SHP77 treated with DMSO at 0.1 percent for 48 hours (cell line): ENCODE results near the gene SYMPK.
A peak's percentile ranks its signal among the peaks of the same experiment; 100 is the strongest.

Experiments
- DNase-seq: peaks from one replicate; lab custom pipeline; 2025; lab: John Stamatoyannopoulos, UW

SYMPK gene

GRCh38 chr19:45825263-45825605 is 37.7 kb downstream of the SYMPK start:
- no peak for DNase-seq

DNA sequence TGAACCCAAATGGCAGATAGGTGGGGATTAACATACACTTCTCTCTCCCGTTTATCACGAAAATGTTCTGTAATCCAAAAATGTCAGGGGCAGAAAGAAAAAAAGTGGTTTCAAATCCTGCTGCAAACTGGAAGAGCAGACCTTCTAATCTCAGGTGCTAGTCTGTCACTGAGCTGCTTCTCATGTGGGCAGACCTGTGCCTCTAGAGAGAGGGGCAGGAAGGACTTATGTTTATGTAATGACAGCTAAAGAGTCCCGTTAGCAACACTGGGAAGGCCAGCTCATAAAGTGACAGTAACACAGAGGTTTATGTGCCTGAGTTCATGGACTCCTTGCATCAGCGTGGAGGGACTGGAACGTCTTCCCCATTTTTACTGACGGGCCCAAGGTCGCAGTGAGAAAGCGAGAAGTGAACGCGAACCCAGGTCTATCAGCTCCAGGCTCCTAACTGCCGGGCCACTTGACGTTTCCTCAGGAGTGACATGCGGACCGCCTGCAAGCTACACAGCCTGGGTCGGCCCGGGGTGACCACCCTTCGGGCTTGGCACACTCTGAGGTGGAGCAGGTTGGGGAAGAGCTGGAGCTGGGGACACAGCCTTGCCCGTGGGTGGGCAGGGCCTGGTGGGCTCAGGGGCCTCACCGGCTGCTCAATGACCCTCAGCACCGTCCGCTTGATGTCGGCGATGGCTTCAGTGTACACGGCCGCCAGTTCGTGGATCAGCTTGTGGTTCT is 38.2 kb downstream of the SYMPK start:
- DNase-seq = no peak

DNA sequence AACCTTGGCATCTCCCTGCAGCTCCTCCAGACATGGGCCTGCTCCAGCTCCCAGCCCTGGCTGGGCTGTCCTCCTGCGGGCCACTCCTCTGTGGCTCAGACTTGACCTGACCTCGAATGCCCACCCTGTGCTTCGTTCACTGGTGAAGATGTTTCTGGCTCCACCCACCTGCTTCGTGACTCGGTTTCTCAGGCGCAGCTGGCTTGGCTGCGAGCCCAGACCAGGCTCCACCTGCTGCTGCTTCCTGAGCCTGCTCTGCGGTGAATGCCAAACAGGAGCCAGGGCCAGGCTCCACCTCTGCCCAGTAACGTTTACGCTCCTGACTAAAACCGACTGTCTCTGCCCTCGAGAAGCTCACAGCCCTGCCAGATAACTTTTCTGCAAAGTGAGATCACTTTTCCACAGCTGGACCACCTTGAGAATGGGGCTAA is 38.9 kb downstream of the SYMPK start:
- peak; percentile 22 for DNase-seq

- DNase-seq = no peak
Measured at GRCh38 chr19:45823182-45823581, 39.8 kb downstream of the SYMPK start.

DNA sequence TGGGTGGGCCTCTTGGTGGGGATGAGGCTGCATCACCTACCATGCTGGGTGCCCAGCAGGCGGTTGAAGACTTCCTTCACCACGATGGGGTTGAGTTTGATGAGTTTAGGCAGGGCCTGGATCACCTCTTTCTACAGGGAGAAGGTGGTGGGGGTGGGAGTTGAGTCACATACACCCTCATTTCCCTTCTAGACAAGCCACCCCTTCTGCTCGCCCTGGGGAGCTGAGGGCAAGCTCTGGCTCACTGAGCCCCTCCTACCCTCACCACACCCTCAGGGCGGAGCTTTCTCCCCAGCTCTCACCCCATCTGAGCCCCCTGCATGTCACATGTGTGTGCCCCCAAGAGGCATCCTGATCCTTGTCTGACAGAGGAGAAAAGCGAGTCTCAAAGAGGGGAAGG is 40.2 kb downstream of the SYMPK start:
- no peak for DNase-seq

GRCh38 chr19:45821570-45821969 is 41.4 kb downstream of the SYMPK start:
- no peak for DNase-seq

DNA sequence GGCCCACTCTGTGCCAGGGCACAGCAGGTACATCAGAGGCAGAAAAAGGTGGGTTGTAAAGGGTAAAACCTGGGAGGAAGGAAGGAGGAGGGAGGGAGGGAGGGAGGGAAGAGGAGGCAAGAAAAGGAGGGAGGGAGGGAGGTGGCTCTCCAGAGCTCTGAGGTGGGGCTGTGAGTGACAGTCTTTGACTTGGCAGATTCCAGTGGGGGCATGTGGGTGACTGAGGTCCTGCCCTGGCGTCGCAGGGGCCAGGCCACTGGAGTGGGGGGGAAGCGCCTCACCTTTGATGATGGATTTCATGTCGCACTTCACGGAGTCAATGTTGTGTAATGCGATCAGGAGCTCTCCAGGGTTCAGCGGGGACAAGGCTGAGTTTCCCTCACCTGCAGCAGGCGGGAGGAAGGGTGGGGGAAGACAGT is 41.8 kb downstream of the SYMPK start:
- no peak for DNase-seq

GRCh38 chr19:45820413-45821102 is 42.4 kb downstream of the SYMPK start:
- DNase-seq = no peak

DNA sequence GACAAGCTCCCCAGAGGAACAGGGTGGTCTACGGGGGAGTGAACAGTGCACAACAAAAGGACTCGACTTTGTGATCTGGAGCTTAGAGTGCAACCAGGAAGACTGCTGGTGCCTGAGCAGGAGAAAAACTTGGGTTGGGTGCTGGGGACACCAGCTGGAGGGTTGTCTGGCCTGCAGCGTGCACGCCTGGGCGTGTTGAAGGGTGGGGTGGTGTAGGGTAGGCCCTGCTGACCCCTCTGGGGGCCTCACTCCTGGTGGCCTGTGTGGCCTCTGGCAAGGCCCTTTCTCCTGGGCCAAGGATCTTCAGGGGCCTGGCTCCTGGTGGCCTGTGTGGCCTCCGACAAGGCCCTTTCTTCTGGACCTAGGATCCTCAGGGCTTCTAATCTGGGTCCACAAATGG is 43.2 kb downstream of the SYMPK start:
- DNase-seq = no peak

DNA sequence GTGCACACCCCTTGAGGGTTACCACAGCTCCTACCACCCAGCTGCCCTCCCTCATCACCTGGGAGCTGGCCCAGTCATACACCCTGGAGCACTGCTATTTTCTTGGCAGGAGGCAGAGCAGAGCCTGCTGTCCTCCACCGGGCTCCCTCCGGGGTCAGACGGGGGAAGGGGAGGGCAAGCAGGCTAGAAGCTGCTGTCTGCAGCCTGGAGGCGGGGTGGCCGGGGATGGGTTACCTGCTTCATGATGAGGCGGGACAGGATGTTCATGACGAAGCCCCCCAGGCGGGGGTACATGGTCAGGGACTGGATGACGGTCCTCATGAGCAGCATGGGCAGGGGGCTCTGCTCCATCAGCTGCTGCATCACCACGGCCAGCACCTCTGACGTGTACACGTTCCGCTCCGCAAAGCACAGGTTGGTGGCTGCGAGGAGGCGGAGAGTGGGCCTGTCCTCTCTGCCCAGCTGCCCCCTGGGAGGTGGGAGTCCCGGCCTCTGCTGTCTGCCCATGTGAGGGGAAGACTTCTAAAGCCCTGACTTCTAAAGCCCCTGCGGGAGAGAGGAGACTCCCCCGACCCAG is 45.1 kb downstream of the SYMPK start:
- DNase-seq = no peak

DNA sequence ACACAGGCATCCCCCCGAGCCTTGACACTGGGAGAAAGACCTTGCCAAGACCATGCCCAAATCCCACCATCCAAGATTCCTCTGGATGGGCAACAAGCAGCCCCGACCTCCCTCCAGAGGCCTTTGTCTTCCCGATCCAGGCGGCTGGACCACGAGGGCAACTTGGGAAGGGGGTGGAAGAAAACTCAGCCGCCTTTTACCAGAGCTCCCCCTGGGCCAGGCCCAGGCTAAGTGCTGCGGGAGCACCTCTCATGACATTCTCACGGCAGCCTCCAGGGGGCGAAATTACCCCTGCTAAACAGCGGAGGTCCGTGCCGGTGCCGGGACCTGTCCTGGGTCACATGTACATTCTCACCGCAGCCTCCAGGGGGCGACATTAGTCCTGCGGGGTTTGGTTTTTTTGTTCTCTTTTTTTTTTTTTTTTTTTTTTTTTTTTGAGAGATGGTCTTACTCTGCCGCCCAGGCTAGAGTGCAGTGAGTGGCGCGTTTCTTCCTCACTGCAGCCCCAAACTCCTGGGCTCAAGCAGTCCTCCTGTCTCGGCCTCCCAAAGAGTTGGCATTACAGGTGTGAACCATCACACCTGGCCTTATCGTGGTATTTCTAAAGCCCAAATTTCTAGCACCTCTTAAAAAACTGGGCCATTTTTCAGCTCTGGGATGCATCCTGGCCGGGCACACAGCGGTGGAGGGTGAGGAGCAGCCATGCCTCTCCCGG is 45.8 kb downstream of the SYMPK start:
- peak; percentile 73 for DNase-seq

DNA sequence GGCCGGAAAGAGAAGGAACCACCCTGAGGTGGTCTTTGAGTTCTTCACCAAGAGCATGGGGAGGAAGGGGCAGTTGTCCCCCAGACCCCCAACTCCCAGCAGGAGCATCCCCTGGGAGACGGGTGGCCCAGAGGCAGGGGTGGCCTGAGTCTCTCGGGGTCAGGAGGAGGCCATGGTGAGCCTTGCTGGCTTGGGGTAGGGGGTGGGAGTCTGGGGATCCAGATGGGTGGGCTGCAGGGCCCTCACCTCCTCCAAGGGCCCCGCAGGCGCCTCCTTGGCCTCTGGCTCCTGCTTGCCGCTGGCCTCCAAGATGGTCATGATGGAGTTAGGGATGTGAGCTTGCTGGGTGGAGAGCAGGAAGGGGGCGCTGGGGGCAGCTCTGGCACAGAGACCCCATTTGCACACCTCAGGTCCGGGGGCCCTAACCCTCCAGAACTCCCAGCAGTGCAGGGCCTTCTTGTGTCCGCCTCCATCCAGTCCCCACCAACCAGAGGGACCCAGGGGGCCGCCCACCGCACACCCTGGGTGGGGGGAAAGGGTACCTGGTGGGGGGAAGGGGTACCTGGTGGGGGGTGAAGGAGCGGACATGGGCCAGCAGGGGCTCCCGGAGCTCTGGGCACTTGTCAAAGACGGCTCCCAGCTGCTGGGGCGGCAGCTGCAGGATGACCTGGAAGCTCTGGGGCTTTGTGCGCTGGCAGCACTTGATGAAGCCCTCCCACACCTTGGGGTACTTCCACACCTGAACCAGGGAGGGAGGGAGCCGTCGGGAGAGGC is 46.5 kb downstream of the SYMPK start:
- DNase-seq = no peak

GRCh38 chr19:45815481-45816216 is 47.3 kb downstream of the SYMPK start:
- DNase-seq = no peak

GRCh38 chr19:45814851-45815480 is 48.0 kb downstream of the SYMPK start, which contains the start of gene RSPH6A:
Gene RSPH6A (minus strand): TSS chr19:45815308. CDS start chr19:45815176, 132 bp downstream.
- DNase-seq = no peak

DNA sequence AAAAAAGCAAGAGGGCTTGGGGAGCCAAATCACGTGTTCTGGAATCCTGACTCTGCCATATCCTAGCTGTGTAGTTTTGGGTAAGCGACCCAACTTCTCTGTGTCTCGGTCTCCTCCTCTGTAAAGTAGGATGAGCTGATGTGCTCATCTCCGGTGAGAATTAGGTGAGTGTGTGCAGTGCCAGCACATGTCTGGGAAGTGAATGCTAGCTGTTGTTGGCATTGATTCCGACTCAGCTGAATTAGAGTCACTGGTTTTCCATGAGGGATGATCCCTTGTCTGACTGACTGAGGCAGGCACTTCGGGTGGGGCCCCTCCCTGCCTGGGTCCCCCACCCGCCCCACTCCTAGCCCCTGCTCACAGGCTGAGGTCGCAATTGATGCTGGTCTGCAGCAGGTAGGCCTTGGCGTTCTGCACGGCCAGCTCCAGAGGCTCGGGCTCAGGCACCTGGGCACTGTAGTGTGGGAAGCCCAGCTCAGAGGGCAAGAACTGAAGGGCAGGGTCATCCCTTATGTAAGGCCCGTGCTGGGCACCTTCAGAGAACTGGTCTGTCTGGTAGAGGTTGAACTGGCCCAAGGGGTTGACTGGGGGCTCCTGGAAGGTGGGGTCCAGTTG is 48.7 kb downstream of the SYMPK start:
- DNase-seq = no peak

DNA sequence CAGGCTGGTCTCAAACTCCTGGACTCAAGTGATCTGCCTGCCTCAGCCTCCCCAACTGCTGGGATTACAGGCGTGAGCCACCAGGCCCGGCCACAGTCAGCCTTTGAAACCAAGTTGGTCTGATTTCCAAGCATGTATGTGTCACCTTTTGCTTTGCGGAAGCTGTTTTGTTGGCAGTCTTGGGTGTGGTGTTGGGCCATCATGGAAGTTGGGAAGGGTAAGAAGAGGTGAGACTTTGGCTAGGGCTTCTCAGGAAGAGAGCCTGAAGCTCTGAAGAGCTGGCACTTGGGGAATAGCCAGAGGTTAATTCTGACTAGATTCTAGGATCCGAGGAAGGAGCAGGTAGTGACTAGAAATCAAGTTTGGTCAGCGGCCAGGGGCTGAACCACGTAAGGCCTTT is 50.6 kb downstream of the SYMPK start:
- DNase-seq = no peak

GRCh38 chr19:45809643-45810159 is 53.2 kb downstream of the SYMPK start:
- peak; percentile 83 for DNase-seq

- DNase-seq = no peak
Measured at GRCh38 chr19:45805719-45806118, 57.2 kb downstream of the SYMPK start.

- DNase-seq = no peak
Measured at GRCh38 chr19:45804959-45805230, 58.1 kb downstream of the SYMPK start.
